C4-2B (cell line): ENCODE data around the gene NIPBL.

Source experiments
- CTCF ChIP-seq: fragments of 450-650 bp; conservative IDR thresholded peaks from 2 replicates; pipeline ENCODE4 v1.5.1; 2017; ENCODE audit warnings: mild to moderate bottlenecking
- ZFX ChIP-seq: fragments of 450-650 bp; IDR thresholded peaks from 2 replicates; pipeline ENCODE4 v1.6.1; 2017

- TF ChIP-seq CTCF (no peak), ZFX (no peak)
Observed at GRCh38 chr5:36953043-36953442, 76.5 kb downstream of the NIPBL start.
